Ishikawa (cell line): ENCODE data around the gene FNBP1.

ENCODE experiments used
- CEBPB ChIP-seq: IDR thresholded peaks from 2 replicates; pipeline ENCODE4 v1.6.1; 2012
- CREB1 ChIP-seq: IDR thresholded peaks from 2 replicates; pipeline ENCODE4 v1.6.1; 2012; ENCODE audit warnings: low read depth
- EGR1 ChIP-seq: IDR thresholded peaks from 2 replicates; pipeline ENCODE4 v1.6.1; 2012
- EP300 ChIP-seq: IDR thresholded peaks from 2 replicates; pipeline ENCODE4 v1.6.1; 2012; ENCODE audit warnings: borderline replicate concordance
- FOXM1 ChIP-seq: IDR thresholded peaks from 2 replicates; pipeline ENCODE4 v1.6.1; 2012; ENCODE audit warnings: low read depth, borderline replicate concordance
- NFIC ChIP-seq: IDR thresholded peaks from 2 replicates; pipeline ENCODE4 v1.6.1; 2012
- RAD21 ChIP-seq: IDR thresholded peaks from 2 replicates; pipeline ENCODE4 v1.6.1; 2012; ENCODE audit warnings: low read depth
- TAF1 ChIP-seq: IDR thresholded peaks from 2 replicates; pipeline ENCODE4 v1.6.1; 2012; ENCODE audit warnings: low read depth, mild to moderate bottlenecking
- TCF12 ChIP-seq: IDR thresholded peaks from 2 replicates; pipeline ENCODE4 v1.6.1; 2012; ENCODE audit warnings: low read depth
- TEAD4 ChIP-seq: IDR thresholded peaks from 2 replicates; pipeline ENCODE4 v1.6.1; 2012
- YY1 ChIP-seq: IDR thresholded peaks from 2 replicates; pipeline ENCODE4 v1.6.1; 2012; ENCODE audit warnings: low read depth
- ZBTB7A ChIP-seq: IDR thresholded peaks from 2 replicates; pipeline ENCODE4 v1.6.1; 2012; ENCODE audit warnings: low read depth
- TF ChIP-seq, protein P1 (sequence below): IDR thresholded peaks from 2 replicates; pipeline ENCODE4 v1.6.1; 2012; ENCODE audit warnings: low read depth, mild to moderate bottlenecking
- TF ChIP-seq, protein P2 (sequence below): IDR thresholded peaks from 2 replicates; pipeline ENCODE4 v1.6.1; 2012
- TF ChIP-seq, protein P3 (sequence below): IDR thresholded peaks from 2 replicates; pipeline ENCODE4 v1.6.1; 2012

FNBP1 gene

DNA sequence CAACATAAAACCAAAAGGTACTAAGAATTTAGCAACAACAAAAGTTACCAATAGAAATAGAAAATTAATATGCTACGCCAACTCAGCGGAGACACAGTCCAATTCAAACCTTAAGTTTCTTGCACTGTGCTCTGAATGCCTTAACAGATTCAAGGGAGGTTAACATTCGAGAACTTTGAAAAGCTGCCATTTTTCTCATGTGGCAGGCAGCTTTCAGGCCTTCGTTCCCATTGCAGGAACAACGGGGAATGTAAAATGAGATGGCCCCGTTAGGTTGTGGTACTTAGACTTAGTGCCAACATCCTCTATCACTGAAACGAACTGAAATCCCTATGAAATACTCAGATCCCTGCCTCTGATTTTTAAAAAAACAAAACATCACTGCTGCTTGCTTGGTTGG is 22.4 kb downstream of the FNBP1 start:
- TF ChIP-seq RAD21, result no peak
- TF ChIP-seq, protein P1, sequence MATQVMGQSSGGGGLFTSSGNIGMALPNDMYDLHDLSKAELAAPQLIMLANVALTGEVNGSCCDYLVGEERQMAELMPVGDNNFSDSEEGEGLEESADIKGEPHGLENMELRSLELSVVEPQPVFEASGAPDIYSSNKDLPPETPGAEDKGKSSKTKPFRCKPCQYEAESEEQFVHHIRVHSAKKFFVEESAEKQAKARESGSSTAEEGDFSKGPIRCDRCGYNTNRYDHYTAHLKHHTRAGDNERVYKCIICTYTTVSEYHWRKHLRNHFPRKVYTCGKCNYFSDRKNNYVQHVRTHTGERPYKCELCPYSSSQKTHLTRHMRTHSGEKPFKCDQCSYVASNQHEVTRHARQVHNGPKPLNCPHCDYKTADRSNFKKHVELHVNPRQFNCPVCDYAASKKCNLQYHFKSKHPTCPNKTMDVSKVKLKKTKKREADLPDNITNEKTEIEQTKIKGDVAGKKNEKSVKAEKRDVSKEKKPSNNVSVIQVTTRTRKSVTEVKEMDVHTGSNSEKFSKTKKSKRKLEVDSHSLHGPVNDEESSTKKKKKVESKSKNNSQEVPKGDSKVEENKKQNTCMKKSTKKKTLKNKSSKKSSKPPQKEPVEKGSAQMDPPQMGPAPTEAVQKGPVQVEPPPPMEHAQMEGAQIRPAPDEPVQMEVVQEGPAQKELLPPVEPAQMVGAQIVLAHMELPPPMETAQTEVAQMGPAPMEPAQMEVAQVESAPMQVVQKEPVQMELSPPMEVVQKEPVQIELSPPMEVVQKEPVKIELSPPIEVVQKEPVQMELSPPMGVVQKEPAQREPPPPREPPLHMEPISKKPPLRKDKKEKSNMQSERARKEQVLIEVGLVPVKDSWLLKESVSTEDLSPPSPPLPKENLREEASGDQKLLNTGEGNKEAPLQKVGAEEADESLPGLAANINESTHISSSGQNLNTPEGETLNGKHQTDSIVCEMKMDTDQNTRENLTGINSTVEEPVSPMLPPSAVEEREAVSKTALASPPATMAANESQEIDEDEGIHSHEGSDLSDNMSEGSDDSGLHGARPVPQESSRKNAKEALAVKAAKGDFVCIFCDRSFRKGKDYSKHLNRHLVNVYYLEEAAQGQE, result no peak
- TF ChIP-seq FOXM1, result no peak
- no peak for TF ChIP-seq TEAD4
- TF ChIP-seq EGR1, result no peak
- TF ChIP-seq YY1, result no peak
- TF ChIP-seq CEBPB, result no peak
- TF ChIP-seq CREB1, result no peak
- TF ChIP-seq, protein P2, sequence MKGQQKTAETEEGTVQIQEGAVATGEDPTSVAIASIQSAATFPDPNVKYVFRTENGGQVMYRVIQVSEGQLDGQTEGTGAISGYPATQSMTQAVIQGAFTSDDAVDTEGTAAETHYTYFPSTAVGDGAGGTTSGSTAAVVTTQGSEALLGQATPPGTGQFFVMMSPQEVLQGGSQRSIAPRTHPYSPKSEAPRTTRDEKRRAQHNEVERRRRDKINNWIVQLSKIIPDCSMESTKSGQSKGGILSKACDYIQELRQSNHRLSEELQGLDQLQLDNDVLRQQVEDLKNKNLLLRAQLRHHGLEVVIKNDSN, result no peak
- TF ChIP-seq ZBTB7A, result no peak
- no peak for TF ChIP-seq TAF1
- no peak for TF ChIP-seq TCF12

DNA sequence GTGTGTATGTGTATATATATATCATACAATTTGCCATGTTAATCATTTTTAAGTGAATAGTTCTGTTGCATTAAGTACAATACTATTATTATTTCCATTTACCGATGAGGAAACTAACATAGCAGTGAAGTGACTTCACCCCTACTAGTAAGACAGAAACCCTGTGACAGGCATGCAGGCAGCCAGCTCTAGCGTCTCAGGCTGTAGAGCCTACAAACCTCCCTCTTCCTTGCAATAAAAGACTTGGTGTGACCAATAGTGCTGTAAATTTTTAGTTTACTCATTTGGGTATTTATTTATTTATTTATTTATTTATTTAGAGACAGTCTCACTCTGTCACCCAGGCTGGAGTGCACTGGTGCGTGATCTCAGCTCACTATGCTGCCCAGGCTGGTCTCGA is 24.7 kb downstream of the FNBP1 start:
- TF ChIP-seq EGR1, result no peak
- no peak for TF ChIP-seq TCF12
- no peak for TF ChIP-seq YY1
- no peak for TF ChIP-seq TEAD4
- TF ChIP-seq, protein P1, result no peak
- TF ChIP-seq CEBPB, result no peak
- TF ChIP-seq CREB1, result no peak
- TF ChIP-seq, protein P3, sequence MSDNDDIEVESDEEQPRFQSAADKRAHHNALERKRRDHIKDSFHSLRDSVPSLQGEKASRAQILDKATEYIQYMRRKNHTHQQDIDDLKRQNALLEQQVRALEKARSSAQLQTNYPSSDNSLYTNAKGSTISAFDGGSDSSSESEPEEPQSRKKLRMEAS, result no peak
- TF ChIP-seq FOXM1, result no peak
- no peak for TF ChIP-seq NFIC
- TF ChIP-seq, protein P2, result no peak
- TF ChIP-seq ZBTB7A, result no peak

DNA sequence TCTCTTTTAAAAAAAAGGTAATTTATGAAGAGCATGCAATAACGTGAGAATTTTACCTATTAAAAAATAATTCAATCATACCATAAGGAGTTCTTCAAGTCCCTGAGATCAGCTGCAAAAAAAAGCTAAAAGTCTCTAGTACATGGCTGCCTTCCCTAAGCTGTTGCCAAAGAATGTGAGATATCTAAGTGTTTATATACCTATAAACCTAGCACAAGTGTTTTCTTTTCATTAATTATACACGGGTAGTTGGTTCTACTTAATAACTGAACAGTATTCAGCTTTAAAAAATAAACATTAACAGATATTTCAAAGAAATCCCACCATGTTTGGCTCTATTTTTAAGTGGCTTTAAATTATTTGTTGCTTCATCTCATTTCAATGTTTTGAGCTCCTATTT is 25.9 kb downstream of the FNBP1 start:
- no peak for TF ChIP-seq ZBTB7A
- TF ChIP-seq CREB1, result no peak
- TF ChIP-seq TAF1, result no peak
- TF ChIP-seq CEBPB, result no peak
- no peak for TF ChIP-seq TEAD4
- TF ChIP-seq, protein P2, result no peak
- TF ChIP-seq FOXM1, result no peak

DNA sequence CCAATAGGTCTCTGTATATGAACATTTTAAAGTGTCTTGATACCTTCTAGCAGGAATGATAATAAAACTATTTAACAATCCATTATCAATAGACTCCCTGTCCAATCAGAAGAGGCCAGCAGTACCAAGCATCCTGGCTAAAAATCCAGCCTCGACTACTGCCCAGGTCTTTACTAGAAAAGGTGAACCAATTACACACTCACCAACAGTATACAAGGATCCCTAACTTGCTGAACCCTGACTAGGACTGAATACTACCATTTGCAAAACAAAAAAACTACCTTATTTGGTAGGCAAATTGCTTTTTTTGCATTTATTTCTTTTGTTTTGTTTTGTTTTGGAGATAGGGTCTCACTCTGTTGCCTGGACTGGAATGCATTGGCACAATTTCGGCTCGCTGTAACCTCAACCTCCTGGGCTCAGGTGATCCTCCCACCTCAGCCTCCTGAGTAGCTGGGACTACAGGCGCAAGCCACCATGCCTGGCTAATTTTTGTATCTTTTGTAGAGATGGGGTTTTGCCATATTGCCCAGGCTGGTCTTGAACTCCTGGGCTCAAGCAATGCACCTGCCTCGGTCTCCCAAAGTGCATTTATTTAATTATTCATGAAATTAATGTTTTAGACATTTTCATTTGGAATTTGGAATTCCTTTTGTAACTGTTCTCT is 27.5 kb downstream of the FNBP1 start:
- TF ChIP-seq YY1 (no peak), FOXM1 (no peak), CREB1 (no peak), NFIC (no peak), TAF1 (no peak), EP300 (no peak), CEBPB (no peak), ZBTB7A (no peak), TEAD4 (no peak), TCF12 (no peak), EGR1 (no peak)
- TF ChIP-seq, protein P1, result no peak
- TF ChIP-seq, protein P3, result no peak
- TF ChIP-seq, protein P2, result no peak
